Panc1 (cell line): ENCODE results near the gene KCNIP3. TPM values are rescaled to one million over a fixed set of nuclear protein-coding genes. Genes with fewer than 3 reads are reported as not detected.

Experiments
- ATAC-seq: fragments of 200-7000 bp; cut with Tn5 transposase; 2 replicates; pipeline ENCODE4 v1.9.1; 2020; ENCODE audit warnings: mild to moderate bottlenecking, moderate library complexity
- BruUV-seq: library from RNA; stranded (reverse); fragments of 400-500 nt; replicated peaks from 2 replicates; lab custom pipeline; 2021; lab: Mats Ljungman, UMichigan
- CTCF ChIA-PET: fragments of 300-600 bp; sonication (Branson Sonifier 250); formaldehyde crosslinking; loops from one replicate; lab custom pipeline; 2022; ENCODE audit warnings: antibody characterized with exemption; lab: Charles Lee
- POLR2A ChIA-PET: fragments of 300-600 bp; sonication (Branson Sonifier 250); formaldehyde crosslinking; loops from one replicate; lab custom pipeline; 2022; ENCODE audit warnings: antibody characterized with exemption; lab: Charles Lee
- DNase-seq: peaks from one replicate; pipeline ENCODE4 v3.0.0-alpha.2; 2010; ENCODE audit warnings: low read depth, low spot score
- H3K27ac ChIP-seq: 2 replicates; pipeline ENCODE4 v1.5.1; 2011; ENCODE audit warnings: mild to moderate bottlenecking, low read length, inconsistent platforms
- H3K27me3 ChIP-seq: fragments of 200-500 bp; sonication (Bioruptor generic); 2 replicates; pipeline ENCODE4 v1.6.0; 2014; ENCODE audit warnings: low read length, inconsistent platforms; ENCODE audit not compliant: control insufficient read depth, insufficient read depth
- H3K36me3 ChIP-seq: fragments of 200-500 bp; sonication (Bioruptor generic); 2 replicates; pipeline ENCODE4 v1.5.1; 2014; ENCODE audit warnings: inconsistent platforms, mild to moderate bottlenecking, low read length, moderate library complexity; ENCODE audit not compliant: control insufficient read depth, insufficient read depth
- H3K4me1 ChIP-seq: 2 replicates; pipeline ENCODE4 v1.5.1; 2011; ENCODE audit warnings: inconsistent platforms, mild to moderate bottlenecking, low read length, moderate library complexity; ENCODE audit not compliant: control insufficient read depth, insufficient read depth
- H3K4me3 ChIP-seq, 2 experiments: 2 replicates each; pipeline ENCODE4 v1.5.1; 2011 to 2012; ENCODE audit warnings: low read depth in 2 of 2, low read length in 2 of 2, mild to moderate bottlenecking in 2 of 2, inconsistent platforms in 1 of 2, moderate library complexity in 1 of 2
- H3K9me3 ChIP-seq: fragments of 200-500 bp; sonication (Bioruptor generic); 2 replicates; pipeline ENCODE4 v1.5.1; 2014; ENCODE audit warnings: low read depth, mild to moderate bottlenecking, inconsistent platforms, low read length, moderate library complexity; ENCODE audit not compliant: control insufficient read depth, insufficient read depth
- CTCF ChIP-seq: fragments of 450-650 bp; IDR thresholded peaks from 2 replicates; pipeline ENCODE4 v1.5.1; 2017; ENCODE audit warnings: mild to moderate bottlenecking
- POLR2AphosphoS5 ChIP-seq: IDR thresholded peaks from 2 replicates; pipeline ENCODE4 v1.6.1; 2012; ENCODE audit warnings: mild to moderate bottlenecking, low read depth, low read length, moderate library complexity
- REST ChIP-seq, 2 experiments: IDR thresholded peaks; 2 replicates each; pipeline ENCODE4 v1.6.1; 2011 to 2012; ENCODE audit warnings: low read depth in 2 of 2, control low read depth in 1 of 2, low read length in 1 of 2, mild to moderate bottlenecking in 1 of 2, moderate library complexity in 1 of 2; ENCODE audit not compliant: insufficient read depth in 1 of 2
- SIN3A ChIP-seq: IDR thresholded peaks from 2 replicates; pipeline ENCODE4 v1.6.1; 2012; ENCODE audit warnings: low read depth, mild to moderate bottlenecking, low read length, moderate library complexity, borderline replicate concordance; ENCODE audit not compliant: insufficient read depth
- TCF7L2 ChIP-seq: IDR thresholded peaks from 2 replicates; pipeline ENCODE4 v1.6.1; 2011; ENCODE audit warnings: mild to moderate bottlenecking, low read depth, low read length, inconsistent platforms
- in situ Hi-C: cut with HindIII; loops from 2 replicates; pipeline ENCODE4 v1.10.0; 2016; ENCODE audit warnings: low sequenced_read_pairs, low pct_unique_long_range_greater_than_20kb
- intact Hi-C: fragments of 100-400 bp; cut with micrococcal nuclease; formaldehyde crosslinking; loops from one replicate; pipeline ENCODE4 v1.10.0; 2022; ENCODE audit not compliant: unreplicated experiment
- total RNA-seq: library from RNA; stranded (reverse); gene quantifications from one replicate; pipeline ENCODE4 v1.2.1, GENCODE V29; 2021; ENCODE audit not compliant: unreplicated experiment

Gene KCNIP3
- total RNA-seq, 1 experiment from 2014 or later: 17.5 TPM

GRCh38 chr2:95301186-95301585, 4.0 kb downstream of the KCNIP3 start:
- intact Hi-C loops: no loop called here
- ChIA-PET POLR2A (no interaction called here), CTCF (interaction anchor here (0.7 kb wide), 1 partner anchor 69 kb away, joined by 3 read pairs; no protein-coding TSS in a partner anchor)
- in situ Hi-C loops: no loop called here
- no peaks in the 10 kb centered on the region for H3K36me3 ChIP-seq
- no peak overlapping the region for H3K4me3 ChIP-seq
- no peak for ATAC-seq
- no TSS peak for BruUV-seq
- H3K27me3 ChIP-seq: no peaks in the 10 kb centered on the region
- DNase-seq: no peak
- H3K4me1 ChIP-seq: no peaks in the 10 kb centered on the region
- no peak for TF ChIP-seq REST (IDR thresholded peaks at IDR 0.05; ENCODE audit: insufficient read depth in 1 of 2, low read depth in 2 of 2, low read length in 1 of 2)
- H3K27ac ChIP-seq: no peak overlapping the region
- H3K9me3 ChIP-seq: no peaks in the 10 kb centered on the region

- Histone ChIP-seq H3K4me1 (no peaks in the 10 kb centered on the region), H3K4me3 (no peak overlapping the region), H3K9me3 (no peaks in the 10 kb centered on the region), H3K27me3 (no peaks in the 10 kb centered on the region), H3K36me3 (no peaks in the 10 kb centered on the region), H3K27ac (no peak overlapping the region)
- BruUV-seq: no TSS peak
- no peak for TF ChIP-seq POLR2AphosphoS5
- no peak for TF ChIP-seq CTCF
- TF ChIP-seq REST (IDR thresholded peaks at IDR 0.05; ENCODE audit: insufficient read depth in 1 of 2, low read depth in 2 of 2, low read length in 1 of 2): no peak
- TF ChIP-seq SIN3A: no peak
- TF ChIP-seq TCF7L2: no peak
- in situ Hi-C loops: no loop called here
- ChIA-PET POLR2A (no interaction called here), CTCF (no interaction called here)
- DNase-seq (no peak), ATAC-seq (no peak)
- intact Hi-C loops: no loop called here
Observed at GRCh38 chr2:95301876-95302641, 4.9 kb downstream of the KCNIP3 start.
